Medulla oblongata (tissue), 1 donor: ENCODE measurements around the gene GDF15.
"Not testable (repeated sequence)": the region's sequence is repeated elsewhere in the genome, so short reads cannot be mapped to it uniquely, and the experiment has no call there.

ENCODE experiments used
- DNase-seq: peaks from one replicate; pipeline ENCODE4 v3.0.0-alpha.2; 2015; ENCODE audit errors: extremely low spot score

Gene GDF15

DNA sequence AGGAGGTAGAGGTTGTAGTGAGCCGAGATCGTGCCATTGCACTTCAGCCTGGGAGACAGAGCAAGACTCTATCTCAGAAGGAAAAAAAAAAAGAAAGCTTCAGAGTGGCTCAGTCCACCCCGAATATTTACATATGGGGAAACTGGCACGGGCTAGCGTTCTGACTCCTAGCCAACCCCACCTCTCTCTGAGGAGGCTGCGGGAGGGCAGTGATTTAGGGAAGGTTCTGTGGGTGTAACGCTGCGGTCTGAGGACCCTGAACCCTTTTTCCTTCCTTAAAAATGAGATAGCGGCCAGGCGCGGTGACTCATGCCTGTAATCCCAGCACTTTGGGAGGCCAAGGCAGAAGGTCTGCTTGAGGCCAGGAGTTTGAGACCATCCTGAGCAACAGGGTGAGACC is 6.5 kb downstream of the GDF15 start:
- peak; percentile 52 for DNase-seq

DNA sequence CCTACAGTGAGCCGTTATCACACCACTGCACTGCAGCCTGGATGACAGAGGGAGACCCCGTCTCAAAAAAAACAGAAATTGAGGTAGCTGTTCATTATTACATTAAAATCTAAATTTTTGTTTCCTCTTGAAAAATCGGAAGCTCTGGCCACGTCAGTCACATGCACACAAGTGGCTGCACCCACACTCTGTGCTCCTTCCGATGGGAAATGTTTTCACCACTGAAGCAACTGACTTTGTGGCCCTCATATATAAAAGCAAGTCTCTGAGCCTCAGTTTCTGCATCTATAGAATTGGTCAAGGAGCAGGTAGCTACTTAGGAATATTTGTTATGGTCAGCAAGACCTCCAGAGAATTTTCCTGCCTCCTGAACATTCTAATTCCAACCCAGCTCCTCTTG is 7.0 kb downstream of the GDF15 start:
- DNase-seq: no peak

DNA sequence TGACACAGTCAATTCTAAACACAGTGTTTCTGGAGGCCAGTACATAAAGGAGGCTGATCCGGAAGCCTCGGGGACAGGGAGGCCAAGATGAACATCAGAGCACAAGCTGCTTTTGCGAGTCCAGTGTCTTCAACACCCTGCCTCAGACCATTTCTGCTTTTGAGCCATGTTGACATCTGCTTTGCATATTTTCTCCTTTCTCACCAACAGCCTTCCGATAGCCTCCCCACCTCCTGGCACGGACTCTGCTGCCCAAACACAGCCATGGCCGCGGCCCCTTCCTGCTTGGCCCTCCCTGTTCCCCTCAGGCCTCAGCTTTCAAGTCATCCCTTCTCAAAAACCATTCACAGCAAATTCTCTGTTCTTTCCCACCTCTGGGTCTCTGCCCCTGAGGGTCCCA is 7.9 kb downstream of the GDF15 start:
- DNase-seq: no peak

DNA sequence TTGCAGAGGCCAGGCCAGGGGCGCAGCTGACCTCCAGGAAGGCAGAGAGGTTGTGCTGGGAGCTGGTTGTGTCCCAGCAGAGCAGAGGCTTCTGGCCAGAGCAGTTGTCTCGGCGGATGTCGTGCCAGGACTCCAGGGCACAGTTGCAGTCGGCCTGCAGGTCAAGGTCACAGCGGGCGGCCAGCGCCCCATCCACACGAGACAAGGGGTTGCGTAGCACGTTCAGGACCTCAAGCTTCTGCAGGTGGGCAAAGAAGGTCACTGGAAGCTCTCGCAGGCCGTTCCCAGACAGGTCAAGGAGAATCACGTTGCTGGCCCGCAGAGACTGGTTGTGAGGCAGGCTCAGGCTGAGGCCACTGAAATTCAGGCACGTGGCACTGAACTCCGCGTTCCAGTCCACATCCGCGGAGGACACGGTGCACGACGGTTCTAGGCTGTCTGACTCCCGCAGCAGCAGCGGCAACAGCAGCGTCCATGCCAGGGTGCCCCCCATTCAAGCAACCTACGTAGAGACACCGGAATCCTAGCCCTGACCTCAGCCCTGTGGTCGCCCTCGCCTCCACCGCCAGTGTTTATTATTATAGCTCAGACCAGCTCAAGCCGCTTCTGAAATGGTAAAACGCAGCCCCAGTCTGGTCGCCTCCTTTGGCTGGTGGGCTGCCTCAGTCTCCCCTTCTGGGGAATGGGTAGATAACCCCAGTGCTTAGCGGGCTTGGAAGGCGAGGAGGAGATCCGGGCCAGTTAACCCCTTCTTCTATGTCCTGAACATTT is 10.7 kb downstream of the GDF15 start:
- DNase-seq: no peak

DNA sequence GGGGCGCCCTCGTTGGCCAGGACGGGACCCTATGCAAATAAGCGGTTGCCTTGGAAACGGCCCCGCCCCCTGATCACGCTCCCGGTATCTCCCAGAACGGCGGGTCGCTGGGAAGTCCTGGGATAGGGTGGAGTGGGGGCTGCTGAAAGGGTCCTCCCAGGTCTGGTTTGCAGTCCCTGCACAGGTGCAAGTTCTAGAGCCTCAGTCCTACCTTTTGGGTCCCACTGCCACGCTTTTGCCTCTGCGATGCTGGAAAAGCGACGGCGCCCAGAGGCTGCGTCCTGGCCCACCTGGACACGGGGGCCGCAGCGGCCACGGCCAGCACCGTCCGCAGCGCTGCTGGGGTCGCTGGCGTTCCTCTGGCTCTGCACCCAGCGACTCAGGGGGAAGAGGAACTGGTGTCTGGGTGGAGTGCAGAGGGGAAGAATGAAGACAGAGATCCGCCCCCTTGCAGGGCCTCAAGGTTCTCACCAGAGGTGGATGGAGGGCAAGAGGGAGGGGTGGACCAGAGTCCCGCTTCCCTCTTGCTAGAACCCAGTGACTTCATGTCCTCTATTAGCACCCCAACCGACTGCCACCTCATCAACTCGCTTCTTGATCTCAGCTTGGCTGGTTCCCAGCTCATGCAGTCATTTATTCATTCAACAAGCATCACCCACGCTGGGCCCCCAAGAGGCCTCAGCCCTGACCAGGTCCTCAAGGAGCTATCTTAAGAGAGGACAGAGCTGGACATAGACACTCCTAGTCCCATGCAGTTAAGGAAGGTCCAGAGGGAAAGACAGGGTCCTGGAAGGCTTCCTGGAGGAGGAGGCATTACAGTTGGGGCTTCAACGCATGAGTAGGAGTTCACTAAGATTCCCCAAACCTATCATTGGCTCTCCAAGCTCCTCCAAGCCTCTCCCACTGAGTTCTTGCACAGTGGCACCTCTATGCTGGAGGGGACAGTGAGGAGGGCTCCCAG is 11.6 kb downstream of the GDF15 start, which contains the start of gene LRRC25:
LRRC25 (minus strand) TSS at position 381 of the 961 bp plus-strand sequence. CDS start 659 bp downstream, outside the sequence.
- peak; percentile 67 for DNase-seq

DNA sequence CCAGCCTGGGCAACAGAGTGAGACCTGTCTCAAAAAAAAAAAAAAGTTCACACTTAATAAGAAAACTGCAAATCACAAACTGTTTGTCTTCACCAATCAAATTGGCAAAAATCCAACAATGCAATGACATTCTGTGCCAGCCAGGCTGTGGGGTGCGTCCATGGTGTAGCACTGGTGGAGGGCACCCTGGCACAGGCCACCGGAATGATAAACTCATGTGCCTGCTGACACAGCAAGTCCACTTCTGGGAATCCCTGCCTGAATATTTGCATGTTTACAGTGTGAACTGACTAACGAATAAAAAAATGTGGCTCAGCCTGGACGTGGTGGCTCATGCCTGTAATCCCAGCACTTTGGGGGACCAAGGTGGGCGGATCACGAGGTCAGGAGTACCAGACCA is 13.1 kb downstream of the GDF15 start:
- no peak for DNase-seq

DNA sequence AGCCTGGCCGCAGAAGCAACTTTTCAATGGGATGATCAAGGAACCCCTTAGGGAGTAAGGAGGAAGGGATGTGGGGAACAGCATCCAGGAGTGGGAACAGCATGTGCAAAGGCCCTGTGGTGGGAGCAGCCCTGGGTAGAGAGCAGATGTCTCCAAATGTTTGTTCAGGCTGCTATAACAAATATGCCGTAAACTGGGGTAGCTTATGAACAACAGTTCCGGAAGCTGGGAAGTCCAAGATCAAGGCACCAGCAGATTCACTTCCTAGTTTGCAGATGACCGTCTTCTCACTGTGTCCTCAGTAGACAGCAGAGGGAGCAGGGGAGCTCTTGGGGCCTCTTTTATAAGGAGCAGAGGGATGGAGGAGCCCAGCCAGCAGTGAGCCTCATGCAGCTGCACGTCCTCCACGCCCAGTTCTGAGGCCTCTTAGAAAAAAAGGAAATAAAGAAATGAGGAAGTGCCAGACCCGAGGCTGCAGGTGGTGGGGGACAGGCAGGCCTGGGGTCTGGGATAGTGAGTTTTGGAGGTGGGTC is 15.7 kb downstream of the GDF15 start:
- DNase-seq: peak; percentile 80

DNA sequence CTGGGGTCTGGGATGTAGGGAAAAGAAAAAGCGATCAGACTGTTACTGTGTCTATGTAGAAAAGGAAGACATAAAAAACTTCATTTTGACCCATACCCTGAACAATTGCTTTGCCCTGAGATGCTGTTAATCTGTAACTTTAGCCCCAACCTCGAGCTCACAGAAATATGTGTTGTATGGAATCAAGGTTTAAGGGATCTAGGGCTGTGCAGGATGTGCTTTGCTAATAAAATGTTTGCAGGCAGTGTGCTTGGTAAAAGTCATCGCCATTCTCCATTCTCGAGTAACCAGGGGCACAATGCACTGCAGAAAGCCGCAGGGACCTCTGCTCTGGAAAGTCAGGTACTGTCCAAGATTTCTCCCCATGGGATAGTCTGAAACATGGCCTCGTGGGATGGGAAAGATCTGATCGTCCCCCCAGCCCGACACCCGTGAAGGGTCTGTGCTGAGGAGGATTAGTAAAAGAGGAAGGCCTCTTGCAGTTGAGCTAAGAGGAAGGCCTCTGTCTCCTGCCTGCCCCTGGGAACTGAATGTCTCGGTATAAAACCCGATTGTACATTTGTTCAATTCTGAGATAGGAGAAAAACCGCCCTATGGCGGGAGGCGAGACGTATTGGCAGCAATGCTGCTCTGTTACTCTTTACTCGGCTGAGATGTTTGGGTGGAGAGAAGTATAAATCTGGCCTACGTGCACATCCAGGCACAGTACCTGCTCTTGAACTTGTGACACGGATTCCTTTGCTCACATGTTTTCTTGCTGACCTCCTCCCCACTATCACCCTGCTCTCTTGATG is 16.7 kb downstream of the GDF15 start:
- DNase-seq: not testable (repeated sequence)

DNA sequence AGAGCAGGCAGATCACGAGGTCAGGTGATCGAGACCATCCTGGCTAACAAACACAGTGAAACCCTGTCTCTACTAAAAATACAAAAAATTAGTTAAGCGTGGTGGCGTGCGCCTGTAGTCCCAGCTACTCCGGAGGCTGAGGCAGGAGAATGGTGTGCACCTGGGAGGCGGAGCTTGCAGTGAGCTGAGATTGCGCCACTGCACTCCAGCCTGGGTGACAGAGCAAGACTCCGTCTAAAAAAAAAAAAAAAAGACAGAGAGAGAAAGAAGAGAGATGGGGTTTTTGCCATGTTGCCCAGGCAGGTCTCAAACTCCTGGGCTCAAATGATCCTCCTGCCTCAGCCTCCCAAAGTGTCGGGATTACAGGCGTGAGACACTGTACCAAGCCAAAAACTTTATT is 19.8 kb downstream of the GDF15 start:
- not testable (repeated sequence) for DNase-seq

DNA sequence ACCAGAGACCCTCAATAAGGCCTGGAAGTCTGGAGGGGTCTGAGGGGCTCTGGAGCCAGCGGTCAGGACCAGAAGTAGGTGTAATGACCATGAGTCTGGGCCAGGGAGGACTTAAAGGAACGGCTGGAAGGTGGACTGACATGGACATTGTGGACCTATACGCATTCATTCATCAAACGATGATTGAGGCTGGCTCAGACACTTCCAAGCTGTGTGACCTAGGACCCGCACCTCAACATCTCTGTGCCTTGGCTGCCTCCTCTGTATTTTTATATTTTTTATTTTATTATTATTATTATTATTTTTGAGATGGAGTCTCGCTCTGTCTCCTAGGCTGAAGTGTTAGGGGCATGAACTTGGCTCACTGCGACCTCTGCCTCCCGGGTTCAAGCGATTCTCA is 20.8 kb downstream of the GDF15 start:
- DNase-seq: no peak

DNA sequence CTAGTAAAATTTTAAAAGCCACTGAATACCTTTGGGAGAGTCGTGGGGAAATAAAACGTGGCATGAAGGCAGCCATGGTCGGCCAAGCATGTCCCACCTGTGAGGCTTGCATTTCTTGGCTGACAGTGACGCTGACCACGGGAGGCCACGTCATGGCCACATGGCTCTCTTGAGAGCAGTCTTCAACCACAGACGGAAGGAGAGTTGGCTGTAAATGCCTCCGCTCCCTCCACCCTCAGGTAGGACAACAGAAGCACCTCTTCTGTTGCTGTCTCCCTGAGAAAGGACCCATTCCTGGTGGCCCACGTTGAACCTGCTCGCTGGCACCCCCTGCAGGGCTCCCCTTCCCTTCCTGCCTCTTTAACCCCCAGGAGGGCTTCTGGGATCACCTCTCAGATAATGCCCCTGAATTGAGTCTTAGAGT is 22.1 kb downstream of the GDF15 start:
- no peak for DNase-seq

DNA sequence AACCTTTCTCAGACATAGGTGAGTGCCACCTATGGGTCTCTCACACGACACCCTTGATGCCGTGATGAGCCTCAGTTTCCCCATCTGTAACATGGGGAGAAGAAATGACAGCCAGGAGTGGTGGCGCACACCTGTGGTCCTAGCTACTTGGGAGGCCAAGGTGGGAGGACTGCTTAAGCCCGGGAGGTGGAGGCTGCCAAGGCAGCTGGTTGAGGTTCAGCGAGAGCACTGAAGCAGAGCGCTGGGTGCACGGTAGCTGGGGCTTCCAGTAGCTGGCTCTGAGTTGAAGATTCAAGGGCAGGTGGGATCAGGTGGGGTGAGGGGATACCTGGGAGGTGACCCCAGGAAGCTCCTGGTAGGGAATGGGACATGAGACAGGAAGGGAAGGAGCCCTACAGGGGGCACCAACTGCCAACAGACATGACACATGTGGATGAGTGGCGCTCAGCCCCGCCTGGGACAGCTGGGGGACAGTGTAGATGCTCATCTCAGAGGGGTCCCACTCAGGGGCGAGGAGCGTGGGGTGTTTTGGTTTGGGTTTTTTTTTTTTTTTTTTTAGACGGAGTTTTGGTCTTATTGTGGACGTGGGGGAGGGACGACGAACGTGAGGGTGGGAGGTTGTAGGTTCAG is 26.8 kb downstream of the GDF15 start:
- no peak for DNase-seq

DNA sequence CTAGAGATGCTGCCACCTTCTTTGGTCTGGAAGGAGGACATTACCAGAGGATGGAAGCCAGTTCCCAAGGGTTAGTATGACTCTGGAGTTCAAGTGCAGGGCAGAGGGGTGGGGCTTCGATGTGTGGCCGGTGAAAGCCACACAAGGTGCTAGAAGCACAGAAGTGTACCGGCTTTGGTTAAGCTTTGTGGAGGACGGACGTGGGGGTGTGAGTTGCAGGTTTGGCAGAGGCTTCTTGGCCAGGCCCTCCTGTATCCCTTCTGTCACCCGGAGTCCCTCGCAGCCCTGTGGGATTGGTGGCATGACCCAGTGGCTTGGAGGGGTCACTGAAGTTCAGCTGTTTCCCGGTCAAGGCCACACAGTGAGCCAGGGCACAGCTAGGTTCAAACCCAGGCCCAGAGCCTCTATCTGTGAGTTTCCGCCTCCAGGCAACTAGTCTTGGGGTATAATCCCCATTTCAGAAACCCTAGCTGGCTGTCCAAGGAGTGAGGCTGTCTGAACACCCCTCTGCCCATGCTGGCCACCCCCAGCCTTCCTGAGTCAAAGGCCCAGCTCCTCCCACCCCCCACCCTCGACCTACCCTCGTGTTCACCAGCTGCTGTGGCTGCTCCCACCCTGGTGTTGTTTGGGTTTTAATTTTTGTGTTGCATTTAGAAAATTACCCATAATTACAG is 28.7 kb downstream of the GDF15 start:
- DNase-seq: no peak

DNA sequence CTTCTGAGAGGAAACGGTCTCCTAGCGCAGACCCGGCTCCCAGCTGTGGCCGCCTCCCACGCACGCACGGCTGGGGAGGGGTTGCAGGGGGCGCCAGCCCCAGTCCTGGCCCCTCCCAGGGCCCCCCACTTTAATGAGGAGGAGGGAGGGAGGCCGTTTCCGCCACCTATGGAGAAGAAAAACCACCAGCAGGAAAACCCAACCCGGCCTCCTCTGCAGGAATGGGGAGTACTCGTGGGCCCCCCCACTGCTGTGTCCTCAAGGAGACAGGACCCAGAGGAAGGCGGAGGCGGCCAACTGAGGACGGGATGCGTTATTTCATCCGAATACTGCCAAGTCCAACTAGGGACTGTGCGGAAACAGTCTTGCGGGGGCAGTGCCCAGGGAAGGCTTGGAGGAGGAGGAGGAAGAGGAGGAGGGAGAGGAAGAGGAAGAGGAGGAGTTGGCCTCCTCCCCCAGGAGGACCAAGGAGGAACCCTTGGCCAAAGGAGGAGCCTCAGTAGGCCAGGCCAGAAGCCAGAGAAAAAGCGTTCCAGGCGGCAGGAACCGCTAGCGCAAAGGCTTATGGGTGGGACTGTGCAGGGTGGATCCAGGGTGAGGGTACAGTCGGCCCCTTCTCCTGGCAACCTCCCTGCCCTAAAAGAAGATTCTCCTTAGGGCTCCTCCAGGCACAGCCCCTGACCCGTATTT is 29.4 kb downstream of the GDF15 start:
- peak; percentile 66 for DNase-seq

DNA sequence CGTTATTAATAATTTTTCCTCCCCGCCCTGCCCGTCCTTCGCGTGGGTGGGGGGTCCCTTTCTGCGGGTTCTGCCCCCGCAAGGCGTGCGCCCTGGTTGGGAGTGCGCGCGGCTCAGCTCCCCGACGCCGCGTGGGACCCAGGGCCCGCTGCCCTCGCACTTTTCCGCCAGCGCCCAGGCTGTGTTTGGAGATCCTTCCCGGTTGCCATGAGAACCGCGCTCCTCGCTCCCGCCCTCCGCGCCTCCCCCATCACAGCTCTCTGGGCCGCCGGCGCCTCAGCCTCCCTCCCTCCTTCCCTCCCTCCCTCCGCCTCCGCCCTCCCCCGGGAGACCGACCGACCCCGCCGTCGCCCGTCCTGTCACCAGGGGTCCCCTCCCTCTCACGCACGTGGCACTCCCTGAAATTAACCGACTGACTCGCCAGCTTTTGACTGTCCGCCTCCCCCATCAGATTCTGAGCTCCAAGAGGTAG is 30.9 kb downstream of the GDF15 start:
- peak; percentile 82 for DNase-seq

DNA sequence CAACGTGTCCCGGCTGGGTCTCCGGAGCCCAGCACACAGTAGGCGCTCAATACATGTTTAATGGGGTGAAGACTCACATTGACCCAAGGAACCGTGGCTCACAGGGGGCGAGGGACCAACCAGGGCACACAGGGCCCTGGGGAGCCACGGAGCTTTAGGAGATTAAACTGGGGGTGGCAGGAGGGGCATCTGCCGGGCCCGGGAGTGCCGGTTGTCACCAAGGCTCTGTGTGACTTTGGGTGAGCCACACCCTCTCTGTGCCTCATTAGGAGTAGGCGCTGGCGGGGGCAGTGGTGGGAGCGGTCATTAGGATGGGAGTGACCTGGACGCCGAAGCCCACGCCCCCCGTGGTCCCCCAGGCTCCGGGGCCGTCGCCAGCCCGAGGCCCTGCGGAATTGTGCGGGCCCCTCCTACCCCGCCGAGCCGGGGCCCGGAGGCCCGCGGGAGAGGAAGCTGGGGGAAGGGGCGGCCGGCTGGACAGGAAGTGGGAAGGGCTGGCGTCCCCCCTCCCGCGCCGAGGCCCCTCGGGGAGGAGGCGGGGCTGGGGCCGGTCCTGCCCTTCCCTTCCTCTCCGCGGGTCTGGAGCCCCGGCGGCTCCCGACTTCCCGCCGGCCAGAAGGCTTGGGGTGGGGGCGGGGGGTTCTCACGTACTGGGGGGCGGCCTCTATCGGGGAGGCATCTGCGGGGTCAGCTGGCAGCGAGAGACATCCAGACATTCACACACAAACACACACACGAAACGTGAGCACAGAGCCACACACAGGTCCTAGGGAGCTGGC is 31.5 kb downstream of the GDF15 start:
- peak; percentile 69 for DNase-seq

DNA sequence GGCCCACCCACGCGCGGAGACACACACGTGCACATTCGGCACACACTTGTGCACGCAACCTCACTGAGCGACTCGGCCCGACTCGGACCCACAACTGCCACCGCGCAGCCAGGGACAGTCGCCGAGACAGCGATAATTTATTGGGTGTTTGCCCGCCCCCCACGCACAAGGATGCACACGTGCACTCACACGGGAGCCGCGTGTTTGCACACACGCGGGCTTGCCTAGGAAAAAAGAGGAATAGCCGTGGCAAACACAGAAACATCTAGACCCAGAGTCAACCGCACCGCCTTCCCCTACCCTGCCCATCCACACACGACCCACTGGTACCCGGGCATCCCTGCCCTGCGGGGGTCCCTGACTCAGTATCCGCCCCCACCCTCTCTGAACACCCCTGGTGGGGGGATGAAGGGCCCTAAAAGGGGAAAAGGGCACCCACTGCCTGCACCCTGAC is 32.1 kb downstream of the GDF15 start:
- DNase-seq: no peak

DNA sequence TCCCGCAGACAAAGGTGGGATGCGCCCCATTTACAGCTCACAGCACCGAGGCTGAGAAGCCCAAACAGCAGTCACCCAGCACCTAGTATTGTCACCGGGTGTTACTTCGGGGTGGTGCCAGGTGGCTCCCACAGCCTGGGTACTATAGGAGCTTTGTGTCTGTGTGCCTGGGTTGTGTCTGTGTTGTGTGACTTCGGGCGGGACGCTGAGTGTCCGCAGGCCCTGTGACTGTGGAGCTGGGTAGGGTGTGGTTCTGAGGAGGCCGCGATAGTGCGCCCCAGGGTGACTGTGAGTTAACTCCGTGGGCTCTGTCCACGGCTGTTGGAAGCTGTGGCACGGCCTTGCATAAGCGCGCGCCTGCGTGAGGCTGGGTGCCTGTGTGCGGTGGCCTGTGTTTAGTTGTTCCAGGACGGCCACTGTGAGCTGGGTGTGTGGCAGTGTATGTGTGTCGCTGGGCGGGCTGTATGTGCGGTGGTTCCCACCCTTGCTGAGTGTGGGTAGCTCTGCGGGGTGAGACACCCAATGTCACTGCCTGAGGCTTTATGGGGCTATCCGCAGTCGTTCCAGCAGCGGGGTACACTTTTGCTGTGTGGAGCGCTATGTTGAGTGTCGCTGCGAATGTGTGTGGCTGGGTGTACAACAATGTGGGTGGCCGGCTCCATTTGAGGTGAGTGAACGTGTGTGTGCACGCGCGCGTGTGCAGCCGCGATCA is 32.7 kb downstream of the GDF15 start:
- no peak for DNase-seq
